HCT116 (cell line): ENCODE measurements around the gene SNX25.

Experiments
- ATF3 ChIP-seq: IDR thresholded peaks from 2 replicates; pipeline ENCODE4 v1.6.1; 2012
- CEBPB ChIP-seq: IDR thresholded peaks from 2 replicates; pipeline ENCODE4 v1.6.1; 2012; ENCODE audit warnings: low read depth
- CTCF ChIP-seq, 3 experiments: fragments of 200-600 bp in 1 of 3; sonication (generic) in 1 of 3; IDR thresholded peaks in 2 of 3; conservative IDR thresholded peaks in 1 of 3; 2 replicates each; pipeline ENCODE4 v1.5.1; 2012 to 2017; ENCODE audit warnings: low read depth in 2 of 3, low read length in 2 of 3, antibody characterized with exemption in 1 of 3, borderline replicate concordance in 1 of 3, control low read depth in 1 of 3, mild to moderate bottlenecking in 1 of 3, mixed read lengths in 1 of 3, mixed run types in 1 of 3, moderate library complexity in 1 of 3; ENCODE audit not compliant: insufficient read depth in 1 of 3
- EZH2 ChIP-seq: fragments of 200-600 bp; sonication (generic); IDR thresholded peaks from 2 replicates; pipeline ENCODE4 v1.6.1; 2017; ENCODE audit warnings: antibody characterized with exemption, mixed run types
- MAX ChIP-seq: IDR thresholded peaks from 2 replicates; pipeline ENCODE4 v1.6.1; 2012
- POLR2A ChIP-seq: IDR thresholded peaks from 2 replicates; pipeline ENCODE4 v1.7.0; 2011; ENCODE audit warnings: borderline replicate concordance; ENCODE audit not compliant: insufficient read depth, insufficient read length; ENCODE audit errors: extremely low read depth
- POLR2AphosphoS5 ChIP-seq: IDR thresholded peaks from 2 replicates; pipeline ENCODE4 v1.6.1; 2011; ENCODE audit warnings: mild to moderate bottlenecking, low read depth, low read length, moderate library complexity
- REST ChIP-seq: IDR thresholded peaks from 2 replicates; pipeline ENCODE4 v1.6.1; 2012; ENCODE audit warnings: low read depth
- SP1 ChIP-seq: IDR thresholded peaks from 2 replicates; pipeline ENCODE4 v1.6.1; 2012; ENCODE audit warnings: low read depth
- YY1 ChIP-seq: IDR thresholded peaks from 2 replicates; pipeline ENCODE4 v1.6.1; 2011; ENCODE audit warnings: low read length, low read depth, moderate library complexity, mild to moderate bottlenecking; ENCODE audit not compliant: insufficient replicate concordance; ENCODE audit errors: extremely low read depth
- ZNF274 ChIP-seq: fragments of 200-500 bp; sonication (Bioruptor generic); IDR thresholded peaks from 2 replicates; pipeline ENCODE4 v1.6.1; 2014; ENCODE audit warnings: mild to moderate bottlenecking, low read depth, low read length, inconsistent platforms

GRCh38 chr4:185304541-185304940 is 95.1 kb downstream of the SNX25 start:
- TF ChIP-seq CTCF (IDR thresholded peaks at IDR 0.05 in 2 of 3, conservative IDR thresholded peaks at IDR 0.05 in 1 of 3; ENCODE audit: borderline replicate concordance in 1 of 3, insufficient read depth in 1 of 3, low read depth in 2 of 3, low read length in 2 of 3) (no peak), CEBPB (no peak), POLR2A (no peak), ATF3 (no peak), YY1 (no peak), EZH2 (no peak), POLR2AphosphoS5 (no peak), REST (no peak), SP1 (no peak), MAX (no peak), ZNF274 (no peak)
